ENCODE measurements around the gene VDR. TPM values are rescaled to one million over a fixed set of nuclear protein-coding genes. Genes with fewer than 3 reads are reported as not detected.

Gene VDR
- total RNA-seq, 2 donors from 2014 or later = 0.59 to 2.2 TPM

GRCh38 chr12:47888153-47888819 is 16.5 kb downstream of the VDR start:
- peaks cover 0 to under 1% of the 10 kb centered on the region in 2 donors for H3K4me1 ChIP-seq

GRCh38 chr12:47887529-47887928 is 17.3 kb downstream of the VDR start:
- Histone ChIP-seq H3K27me3 (no peaks in the 10 kb centered on the region), H3K36me3 (no peaks in the 10 kb centered on the region), H3K4me1 (peaks cover 0 to 8% of the 10 kb centered on the region in 2 donors), H3K4me3 (no peak overlapping the region), H3K9me3 (no peaks in the 10 kb centered on the region), H3K27ac (no peak overlapping the region)
- DNase-seq (ENCODE audit: low spot score) = no peak
- TF ChIP-seq, protein P1, sequence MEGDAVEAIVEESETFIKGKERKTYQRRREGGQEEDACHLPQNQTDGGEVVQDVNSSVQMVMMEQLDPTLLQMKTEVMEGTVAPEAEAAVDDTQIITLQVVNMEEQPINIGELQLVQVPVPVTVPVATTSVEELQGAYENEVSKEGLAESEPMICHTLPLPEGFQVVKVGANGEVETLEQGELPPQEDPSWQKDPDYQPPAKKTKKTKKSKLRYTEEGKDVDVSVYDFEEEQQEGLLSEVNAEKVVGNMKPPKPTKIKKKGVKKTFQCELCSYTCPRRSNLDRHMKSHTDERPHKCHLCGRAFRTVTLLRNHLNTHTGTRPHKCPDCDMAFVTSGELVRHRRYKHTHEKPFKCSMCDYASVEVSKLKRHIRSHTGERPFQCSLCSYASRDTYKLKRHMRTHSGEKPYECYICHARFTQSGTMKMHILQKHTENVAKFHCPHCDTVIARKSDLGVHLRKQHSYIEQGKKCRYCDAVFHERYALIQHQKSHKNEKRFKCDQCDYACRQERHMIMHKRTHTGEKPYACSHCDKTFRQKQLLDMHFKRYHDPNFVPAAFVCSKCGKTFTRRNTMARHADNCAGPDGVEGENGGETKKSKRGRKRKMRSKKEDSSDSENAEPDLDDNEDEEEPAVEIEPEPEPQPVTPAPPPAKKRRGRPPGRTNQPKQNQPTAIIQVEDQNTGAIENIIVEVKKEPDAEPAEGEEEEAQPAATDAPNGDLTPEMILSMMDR (IDR thresholded peaks at IDR 0.05) = no peak

More at GRCh38 chr12:47888153-47888819, 16.5 kb downstream of the VDR start:
- Histone ChIP-seq H3K36me3 (no peaks in the 10 kb centered on the region), H3K4me3 (no peak overlapping the region), H3K27ac (no peak overlapping the region), H3K27me3 (no peaks in the 10 kb centered on the region), H3K9me3 (no peaks in the 10 kb centered on the region)
- no peak for DNase-seq (ENCODE audit: low spot score)
- TF ChIP-seq, protein P1 (IDR thresholded peaks at IDR 0.05) = no peak

DNA sequence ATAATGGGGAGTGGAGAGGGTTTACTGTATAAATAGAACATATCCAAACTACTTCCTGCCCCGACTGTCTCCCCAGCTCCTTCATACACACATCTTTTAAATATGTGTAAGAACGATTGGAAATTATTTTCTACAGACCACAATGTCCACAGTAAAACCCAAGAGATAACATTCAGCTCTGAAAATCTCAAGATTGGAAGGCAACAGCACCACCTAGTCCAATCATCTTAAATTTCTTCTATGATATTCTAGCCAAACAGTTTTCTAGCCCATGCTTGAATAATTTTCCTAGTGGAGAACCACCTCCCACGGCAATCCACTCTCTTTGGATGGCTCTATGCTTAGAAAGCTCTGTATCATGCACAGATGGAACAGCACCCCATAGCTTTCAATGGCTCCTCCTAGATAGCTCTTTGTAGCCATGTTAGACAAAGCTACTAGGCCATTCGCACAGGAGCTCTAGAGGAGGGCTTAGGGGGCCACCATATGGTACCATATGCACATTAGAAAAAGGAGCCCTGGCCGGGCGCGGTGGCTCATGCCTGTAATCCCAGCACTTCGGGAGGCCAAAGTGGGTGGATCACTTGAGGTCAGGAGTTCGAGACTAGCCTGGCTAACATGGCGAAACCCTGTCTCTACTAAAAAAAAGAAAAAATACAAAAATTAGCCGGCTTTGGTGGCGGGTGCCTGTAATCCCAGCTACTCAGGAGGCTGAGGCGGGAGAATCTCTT is 18.1 kb downstream of the VDR start:
- Histone ChIP-seq H3K4me1 (peaks cover 0 to 13% of the 10 kb centered on the region in 2 donors), H3K27me3 (no peaks in the 10 kb centered on the region), H3K27ac (no peak overlapping the region), H3K4me3 (no peak overlapping the region), H3K36me3 (no peaks in the 10 kb centered on the region), H3K9me3 (no peaks in the 10 kb centered on the region)
- TF ChIP-seq, protein P1 (IDR thresholded peaks at IDR 0.05) = no peak
- no peak for DNase-seq (ENCODE audit: low spot score)

DNA sequence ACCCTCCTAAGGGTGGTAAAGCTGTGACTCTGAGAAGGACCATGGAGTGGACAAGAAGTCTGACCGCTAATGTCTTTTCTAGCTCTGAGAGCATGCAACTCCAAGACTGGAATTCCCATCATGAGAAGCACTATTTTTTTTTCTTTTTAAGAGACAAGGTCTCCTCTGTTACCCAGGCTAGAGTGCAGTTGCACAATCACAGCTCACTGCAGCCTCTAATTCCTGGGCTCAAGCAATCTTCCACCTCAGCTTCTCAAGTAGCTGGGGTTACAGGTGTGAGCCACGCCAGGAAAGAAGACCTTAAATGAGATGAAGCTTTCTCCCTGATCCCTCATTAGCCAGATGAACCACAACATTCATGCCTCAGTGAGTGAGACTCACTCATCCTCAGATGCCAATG is 19.2 kb downstream of the VDR start:
- Histone ChIP-seq H3K27ac (no peak overlapping the region), H3K27me3 (no peaks in the 10 kb centered on the region), H3K36me3 (no peaks in the 10 kb centered on the region), H3K9me3 (no peaks in the 10 kb centered on the region), H3K4me3 (no peak overlapping the region), H3K4me1 (peaks cover 0 to 13% of the 10 kb centered on the region in 2 donors)
- no peak for DNase-seq (ENCODE audit: low spot score)
- TF ChIP-seq, protein P1 (IDR thresholded peaks at IDR 0.05) = no peak

- no peak for DNase-seq (ENCODE audit: low spot score)
- Histone ChIP-seq H3K4me1 (peaks cover 0 to 13% of the 10 kb centered on the region in 2 donors), H3K4me3 (no peak overlapping the region), H3K9me3 (no peaks in the 10 kb centered on the region), H3K27me3 (no peaks in the 10 kb centered on the region), H3K27ac (no peak overlapping the region), H3K36me3 (no peaks in the 10 kb centered on the region)
- TF ChIP-seq, protein P1 (IDR thresholded peaks at IDR 0.05) = no peak
Observed at GRCh38 chr12:47885012-47885501, 19.7 kb downstream of the VDR start.
